Bronchial epithelial cell (primary cell): Measurements from ENCODE around the gene NR2C2AP. TPM values are rescaled to one million over a fixed set of nuclear protein-coding genes. Genes with fewer than 3 reads are reported as not detected.

Experiments
- DNase-seq: peaks from one replicate; pipeline ENCODE4 v3.0.0-alpha.2; 2010; ENCODE audit warnings: low read depth
- FAIRE-seq: peaks from 2 replicates; lab custom pipeline; 2011; peaks lifted over from hg19 to GRCh38; lab: Jason Lieb, UNC
- H3K27me3 ChIP-seq: 2 replicates; pipeline ENCODE4 v1.5.1; 2011; ENCODE audit warnings: low read length; ENCODE audit not compliant: control insufficient read depth, insufficient read depth
- H3K36me3 ChIP-seq: 2 replicates; pipeline ENCODE4 v1.5.1; 2011; ENCODE audit warnings: low read length; ENCODE audit not compliant: control insufficient read depth, insufficient read depth
- H3K4me3 ChIP-seq: 2 replicates; pipeline ENCODE4 v1.5.1; 2011; ENCODE audit warnings: mild to moderate bottlenecking, low read depth, low read length, control low read depth
- total RNA-seq: library from RNA; depleted of rRNA; stranded (reverse); fragments of >200 nt; gene quantifications from 2 replicates; pipeline ENCODE4 v1.2.1, GENCODE V29; 2014
- TF ChIP-seq, protein P1 (sequence below): IDR thresholded peaks from 2 replicates; pipeline ENCODE4 v1.5.1; 2011; ENCODE audit warnings: mild to moderate bottlenecking, moderate library complexity, low read length, control low read depth, inconsistent platforms; ENCODE audit not compliant: insufficient read depth, severe bottlenecking

The NR2C2AP gene
- total RNA-seq, 1 donor from 2014 or later: 49.0 TPM

DNA sequence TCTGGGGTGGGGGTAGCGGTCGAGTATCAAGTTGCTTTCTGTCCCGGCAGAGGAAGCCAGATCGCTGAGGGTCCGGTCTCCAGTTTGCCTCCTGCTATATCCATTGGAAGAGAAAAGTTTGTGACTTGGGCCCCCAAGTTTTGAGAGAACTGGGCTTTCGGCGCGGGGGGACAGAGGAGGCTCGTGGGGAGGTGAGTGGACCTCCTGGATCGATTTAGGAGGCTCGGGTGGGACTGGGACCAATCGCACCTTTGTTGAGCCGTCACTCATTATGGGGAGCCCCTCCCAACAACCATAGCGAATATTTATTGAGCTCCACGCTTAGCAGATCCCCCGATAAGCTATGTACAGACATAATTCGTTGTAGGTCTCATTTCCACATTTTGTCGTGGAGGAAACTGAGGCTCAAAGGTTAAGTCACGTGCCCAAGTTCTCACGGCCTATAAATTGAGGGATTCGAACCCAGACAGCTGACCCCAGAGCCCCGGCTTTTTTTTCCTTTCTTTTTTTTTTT, 10.2 kb downstream of the NR2C2AP start:
- no peak for FAIRE-seq
- TF ChIP-seq, protein P1, sequence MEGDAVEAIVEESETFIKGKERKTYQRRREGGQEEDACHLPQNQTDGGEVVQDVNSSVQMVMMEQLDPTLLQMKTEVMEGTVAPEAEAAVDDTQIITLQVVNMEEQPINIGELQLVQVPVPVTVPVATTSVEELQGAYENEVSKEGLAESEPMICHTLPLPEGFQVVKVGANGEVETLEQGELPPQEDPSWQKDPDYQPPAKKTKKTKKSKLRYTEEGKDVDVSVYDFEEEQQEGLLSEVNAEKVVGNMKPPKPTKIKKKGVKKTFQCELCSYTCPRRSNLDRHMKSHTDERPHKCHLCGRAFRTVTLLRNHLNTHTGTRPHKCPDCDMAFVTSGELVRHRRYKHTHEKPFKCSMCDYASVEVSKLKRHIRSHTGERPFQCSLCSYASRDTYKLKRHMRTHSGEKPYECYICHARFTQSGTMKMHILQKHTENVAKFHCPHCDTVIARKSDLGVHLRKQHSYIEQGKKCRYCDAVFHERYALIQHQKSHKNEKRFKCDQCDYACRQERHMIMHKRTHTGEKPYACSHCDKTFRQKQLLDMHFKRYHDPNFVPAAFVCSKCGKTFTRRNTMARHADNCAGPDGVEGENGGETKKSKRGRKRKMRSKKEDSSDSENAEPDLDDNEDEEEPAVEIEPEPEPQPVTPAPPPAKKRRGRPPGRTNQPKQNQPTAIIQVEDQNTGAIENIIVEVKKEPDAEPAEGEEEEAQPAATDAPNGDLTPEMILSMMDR: no peak
- H3K4me3 ChIP-seq: peak overlapping the region; percentile 96
- DNase-seq: no peak
- H3K36me3 ChIP-seq: peaks cover 6% of the 10 kb centered on the region
- no peaks in the 10 kb centered on the region for H3K27me3 ChIP-seq

DNA sequence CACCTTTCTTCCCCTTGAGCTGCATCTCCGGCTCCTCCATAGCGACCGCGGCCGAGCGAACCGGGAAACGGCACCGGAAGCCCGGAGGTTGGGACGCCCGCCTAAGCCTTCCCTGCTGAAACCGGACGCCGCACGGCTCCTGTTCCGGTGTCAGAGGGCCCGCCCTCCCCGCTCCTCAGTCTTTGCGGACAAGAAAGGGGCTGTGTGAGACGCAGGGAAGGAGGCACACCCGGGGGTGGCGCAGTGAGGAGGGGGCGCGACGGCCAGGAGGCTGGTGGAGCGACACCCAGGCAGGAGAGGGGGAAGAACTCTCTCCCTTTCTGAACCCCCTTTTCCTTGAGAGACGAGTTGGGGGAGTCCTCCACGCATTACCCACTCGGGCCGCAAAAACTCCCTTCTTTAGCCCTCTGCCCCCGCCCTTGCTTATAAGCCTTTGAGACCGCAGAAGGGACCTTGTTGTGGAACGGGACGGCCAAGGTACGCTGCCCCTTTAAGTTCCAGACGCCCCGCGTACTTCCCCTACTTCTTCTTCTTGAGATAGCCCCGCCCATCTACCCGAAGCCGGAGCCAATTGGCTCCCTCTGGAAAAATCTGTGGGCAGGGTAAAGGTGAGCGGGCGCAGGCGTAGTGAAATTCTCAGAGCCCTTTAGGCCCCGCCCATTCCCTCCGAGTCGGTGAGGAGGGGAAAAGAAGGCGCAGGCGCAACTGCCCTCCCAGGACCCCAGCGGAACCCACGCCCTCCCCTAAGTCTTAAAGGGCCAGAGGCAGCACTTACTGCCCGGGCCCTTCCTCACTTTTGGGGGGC, 10.9 kb downstream of the NR2C2AP start, which contains the start of the genes BORCS8 and RFXANK:
Gene BORCS8, minus strand, starts transcription at position 75 of the 805 bp plus-strand sequence. Its CDS starts 35 bp downstream, at position 40.
Gene RFXANK, plus strand, starts transcription at position 181 of the 805 bp plus-strand sequence. CDS start 1,689 bp downstream, outside the sequence.
- FAIRE-seq: no peak
- no peaks in the 10 kb centered on the region for H3K27me3 ChIP-seq
- TF ChIP-seq, protein P1: no peak
- H3K4me3 ChIP-seq: peak within 1 kb of the TSS; percentile 96
- DNase-seq: peak; percentile 96
- H3K36me3 ChIP-seq: peaks cover 6% of the 10 kb centered on the region

DNA sequence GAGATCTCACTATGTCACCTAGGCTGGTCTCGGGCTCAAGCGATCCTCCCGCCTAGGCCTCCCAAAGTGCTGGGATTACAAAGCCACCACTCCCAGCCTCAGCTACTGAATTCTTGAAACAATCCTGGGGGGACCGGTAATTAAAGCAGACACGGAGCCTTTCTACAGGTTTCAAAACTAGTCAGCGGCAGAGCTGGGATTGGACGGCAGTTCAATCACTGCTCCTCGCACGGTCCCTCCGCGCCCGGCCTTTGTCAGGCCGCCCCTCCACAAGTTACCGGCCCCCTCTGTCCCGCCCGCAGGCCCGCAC, 11.5 kb downstream of the NR2C2AP start:
- H3K4me3 ChIP-seq: peak overlapping the region; percentile 96
- no peaks in the 10 kb centered on the region for H3K27me3 ChIP-seq
- DNase-seq: no peak
- TF ChIP-seq, protein P1: no peak
- FAIRE-seq: no peak
- H3K36me3 ChIP-seq: peaks cover 4% of the 10 kb centered on the region

DNA sequence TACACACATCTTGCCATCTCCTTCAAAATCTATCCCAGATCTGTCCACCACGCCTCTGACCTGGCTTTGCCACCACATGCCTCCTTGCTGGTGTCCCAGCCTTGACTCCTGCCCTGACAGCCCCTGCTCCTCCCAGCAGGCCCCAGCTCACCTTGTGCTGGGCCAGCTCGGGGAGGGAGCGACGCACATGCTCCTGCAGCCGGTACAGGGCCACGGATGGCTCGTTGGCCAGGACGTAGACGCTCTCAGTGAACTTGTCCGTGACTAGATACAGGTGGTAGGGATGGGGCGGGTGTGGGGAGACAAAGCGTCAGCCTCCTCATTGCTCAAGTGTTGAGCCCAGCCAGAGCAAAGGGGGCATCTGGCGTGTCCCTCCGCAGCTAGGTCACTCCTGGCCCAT, 16.5 kb downstream of the NR2C2AP start:
- peaks cover 11% of the 10 kb centered on the region for H3K36me3 ChIP-seq
- H3K4me3 ChIP-seq: no peak overlapping the region
- FAIRE-seq (no peak), DNase-seq (no peak)
- TF ChIP-seq, protein P1: no peak
- H3K27me3 ChIP-seq: no peaks in the 10 kb centered on the region

DNA sequence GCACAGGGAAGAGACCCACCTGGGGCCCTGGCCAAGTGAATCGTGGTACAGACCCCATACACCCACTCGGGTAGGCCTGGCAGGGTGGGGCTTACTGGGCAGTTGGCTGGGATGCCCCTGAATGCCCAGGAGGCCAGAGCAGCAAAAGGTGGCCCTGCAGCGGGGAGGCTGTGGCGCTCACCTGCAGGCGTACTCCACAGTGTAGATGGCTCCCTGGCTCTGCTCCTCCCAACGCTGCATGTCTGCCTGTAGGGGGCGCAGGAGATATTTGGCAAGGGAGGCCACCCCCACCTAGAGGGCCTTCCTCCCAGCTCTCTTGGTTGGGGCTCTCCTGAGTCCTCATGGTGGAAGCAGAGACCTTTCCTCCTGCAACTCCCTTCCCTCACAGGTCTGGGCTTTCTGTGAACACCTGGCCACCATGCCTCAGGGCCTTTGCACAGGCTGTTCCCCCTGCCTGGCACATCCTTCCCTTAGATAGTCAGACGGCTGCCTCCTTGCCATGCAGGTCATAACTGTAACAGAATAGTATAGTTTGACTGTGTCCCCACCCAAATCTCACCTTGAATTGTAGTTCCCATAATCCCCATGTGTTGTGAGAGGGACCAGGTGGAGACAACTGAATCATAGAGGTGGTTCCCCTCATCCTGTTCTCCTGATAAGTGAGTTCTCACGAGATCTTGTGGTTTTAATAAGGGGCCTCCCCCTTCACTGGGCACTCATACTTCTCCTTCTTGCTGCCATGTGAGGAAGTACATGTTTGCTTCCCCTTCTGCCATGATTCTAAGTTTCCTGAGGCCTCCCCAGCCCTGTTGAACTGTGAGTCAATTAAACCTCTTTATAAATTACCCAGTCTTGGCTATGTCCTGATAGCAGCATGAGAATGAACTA, 17.1 kb downstream of the NR2C2AP start:
- Histone ChIP-seq H3K27me3 (no peaks in the 10 kb centered on the region), H3K36me3 (peaks cover 11% of the 10 kb centered on the region), H3K4me3 (no peak overlapping the region)
- no peak for FAIRE-seq
- DNase-seq: peak; percentile 27
- TF ChIP-seq, protein P1: peak; percentile 70
